ENCODE data around the gene CCDC54. TPM values are rescaled to one million over a fixed set of nuclear protein-coding genes. Genes with fewer than 3 reads are reported as not detected.

CCDC54 gene
- total RNA-seq, 4 donors from 2014 or later = not detected

DNA sequence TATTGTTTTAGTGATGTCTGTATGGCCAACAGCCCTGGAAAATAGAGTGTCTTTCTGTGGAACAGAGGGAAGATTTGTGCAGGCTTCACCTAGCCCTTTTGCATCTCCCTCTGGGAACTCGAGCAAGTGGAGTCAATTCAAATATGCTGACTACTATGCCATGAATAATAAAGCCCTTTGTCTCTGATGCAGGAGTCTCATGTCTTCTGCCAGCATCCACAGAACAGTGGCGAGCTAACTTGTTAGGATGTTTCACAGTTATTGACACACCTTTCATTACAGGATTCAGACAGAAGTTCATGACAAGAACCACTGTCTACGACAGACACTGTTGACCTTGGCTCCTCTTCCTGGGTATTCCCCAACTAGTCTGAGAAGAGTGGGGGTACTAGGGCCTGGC is 15.6 kb upstream of the CCDC54 start:
- 78% methylated on average over 3 of the region's 3 CpGs; no CpG with 5 or more reads in 1 of the 2 donors for WGBS, 2 donors (ENCODE audit: low coverage in 1 of 2)
- DNase-seq = no peak
- no peaks in the 10 kb centered on the region for H3K36me3 ChIP-seq
- TF ChIP-seq, protein P1, sequence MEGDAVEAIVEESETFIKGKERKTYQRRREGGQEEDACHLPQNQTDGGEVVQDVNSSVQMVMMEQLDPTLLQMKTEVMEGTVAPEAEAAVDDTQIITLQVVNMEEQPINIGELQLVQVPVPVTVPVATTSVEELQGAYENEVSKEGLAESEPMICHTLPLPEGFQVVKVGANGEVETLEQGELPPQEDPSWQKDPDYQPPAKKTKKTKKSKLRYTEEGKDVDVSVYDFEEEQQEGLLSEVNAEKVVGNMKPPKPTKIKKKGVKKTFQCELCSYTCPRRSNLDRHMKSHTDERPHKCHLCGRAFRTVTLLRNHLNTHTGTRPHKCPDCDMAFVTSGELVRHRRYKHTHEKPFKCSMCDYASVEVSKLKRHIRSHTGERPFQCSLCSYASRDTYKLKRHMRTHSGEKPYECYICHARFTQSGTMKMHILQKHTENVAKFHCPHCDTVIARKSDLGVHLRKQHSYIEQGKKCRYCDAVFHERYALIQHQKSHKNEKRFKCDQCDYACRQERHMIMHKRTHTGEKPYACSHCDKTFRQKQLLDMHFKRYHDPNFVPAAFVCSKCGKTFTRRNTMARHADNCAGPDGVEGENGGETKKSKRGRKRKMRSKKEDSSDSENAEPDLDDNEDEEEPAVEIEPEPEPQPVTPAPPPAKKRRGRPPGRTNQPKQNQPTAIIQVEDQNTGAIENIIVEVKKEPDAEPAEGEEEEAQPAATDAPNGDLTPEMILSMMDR (IDR thresholded peaks at IDR 0.05) = no peak
- TF ChIP-seq POLR2AphosphoS5 (IDR thresholded peaks at IDR 0.05) = no peak
- no peak for TF ChIP-seq EP300 (IDR thresholded peaks at IDR 0.05; ENCODE audit: low read depth)
- no peak for TF ChIP-seq POLR2A (IDR thresholded peaks at IDR 0.05)
- H3K4me3 ChIP-seq = no peak overlapping the region
- H3K27ac ChIP-seq = no peak overlapping the region
- no peaks in the 10 kb centered on the region for H3K27me3 ChIP-seq
- no peaks in the 10 kb centered on the region for H3K9me3 ChIP-seq
- no peaks in the 10 kb centered on the region for H3K4me1 ChIP-seq
- intact Hi-C loops (cut with DNase I; ENCODE audit: low total_unique reads) = no loop called here
- in situ Hi-C loops (cut with MboI; ENCODE audit: low pct_ligation_motif_present in 1 of 4, low pct_unique_long_range_greater_than_20kb in 1 of 4, low sequenced_read_pairs in 3 of 4) = no loop called here

DNA sequence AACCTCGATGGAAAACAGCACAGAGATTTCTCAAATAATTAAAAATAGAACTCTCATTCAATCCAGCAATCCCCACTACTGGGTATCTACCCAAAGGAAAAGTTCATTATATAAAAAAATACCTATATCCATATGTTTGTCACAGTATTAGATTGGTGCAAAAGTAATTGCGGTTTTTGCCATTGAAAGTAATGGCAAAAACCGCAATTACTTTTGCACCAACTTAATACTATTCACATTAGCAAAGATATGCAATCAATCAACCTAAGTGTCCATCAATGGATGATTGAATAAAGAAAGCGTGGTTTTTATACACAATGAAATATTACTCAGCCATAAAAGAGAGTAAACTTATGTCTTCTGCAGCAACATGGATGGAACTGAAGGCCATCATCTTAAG is 12.2 kb upstream of the CCDC54 start:
- in situ Hi-C loops (cut with MboI; ENCODE audit: low pct_ligation_motif_present in 1 of 4, low pct_unique_long_range_greater_than_20kb in 1 of 4, low sequenced_read_pairs in 3 of 4) (no loop called here), intact Hi-C loops (cut with DNase I; ENCODE audit: low total_unique reads) (no loop called here)
- Histone ChIP-seq H3K9me3 (no peaks in the 10 kb centered on the region), H3K4me3 (no peak overlapping the region), H3K36me3 (no peaks in the 10 kb centered on the region), H3K4me1 (no peaks in the 10 kb centered on the region), H3K27ac (no peak overlapping the region), H3K27me3 (no peaks in the 10 kb centered on the region)
- 89% methylated on average over 4 of the region's 4 CpGs for WGBS, 2 donors (ENCODE audit: low coverage in 1 of 2)
- TF ChIP-seq EP300 (IDR thresholded peaks at IDR 0.05; ENCODE audit: low read depth) (no peak), POLR2A (IDR thresholded peaks at IDR 0.05) (no peak), POLR2AphosphoS5 (IDR thresholded peaks at IDR 0.05) (no peak)
- TF ChIP-seq, protein P1 (IDR thresholded peaks at IDR 0.05) = no peak
- DNase-seq = no peak

DNA sequence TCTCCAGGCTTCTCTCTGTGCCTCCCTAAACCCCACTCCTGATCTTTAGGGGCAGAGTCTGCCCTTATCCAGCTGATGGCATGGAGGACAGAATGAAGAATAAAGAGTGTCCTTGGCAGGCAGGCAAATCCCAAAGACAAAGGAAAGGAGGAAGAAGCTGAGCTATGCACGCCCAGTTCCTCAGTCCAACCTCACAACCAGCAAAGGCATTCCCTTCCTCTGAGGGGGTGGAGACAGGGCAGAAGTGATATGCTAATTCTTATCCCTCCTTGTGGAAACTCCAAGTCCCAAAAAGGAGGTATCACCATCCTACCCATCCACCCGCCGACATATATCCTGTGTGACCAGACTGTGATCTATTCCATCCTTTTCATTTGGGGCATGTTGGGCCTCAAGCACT is 10.5 kb upstream of the CCDC54 start:
- DNase-seq = no peak
- no peaks in the 10 kb centered on the region for H3K27me3 ChIP-seq
- in situ Hi-C loops (cut with MboI; ENCODE audit: low pct_ligation_motif_present in 1 of 4, low pct_unique_long_range_greater_than_20kb in 1 of 4, low sequenced_read_pairs in 3 of 4) (no loop called here), intact Hi-C loops (cut with DNase I; ENCODE audit: low total_unique reads) (no loop called here)
- no peaks in the 10 kb centered on the region for H3K36me3 ChIP-seq
- H3K27ac ChIP-seq = no peak overlapping the region
- TF ChIP-seq EP300 (IDR thresholded peaks at IDR 0.05; ENCODE audit: low read depth) = no peak
- no peak for TF ChIP-seq POLR2AphosphoS5 (IDR thresholded peaks at IDR 0.05)
- TF ChIP-seq POLR2A (IDR thresholded peaks at IDR 0.05) = no peak
- TF ChIP-seq, protein P1 (IDR thresholded peaks at IDR 0.05) = no peak
- H3K4me3 ChIP-seq = no peak overlapping the region
- H3K4me1 ChIP-seq = no peaks in the 10 kb centered on the region
- H3K9me3 ChIP-seq = no peaks in the 10 kb centered on the region
- 81 to 88% methylated on average over 2 to 3 of the region's 3 CpGs for WGBS, 2 donors (ENCODE audit: low coverage in 1 of 2)

DNA sequence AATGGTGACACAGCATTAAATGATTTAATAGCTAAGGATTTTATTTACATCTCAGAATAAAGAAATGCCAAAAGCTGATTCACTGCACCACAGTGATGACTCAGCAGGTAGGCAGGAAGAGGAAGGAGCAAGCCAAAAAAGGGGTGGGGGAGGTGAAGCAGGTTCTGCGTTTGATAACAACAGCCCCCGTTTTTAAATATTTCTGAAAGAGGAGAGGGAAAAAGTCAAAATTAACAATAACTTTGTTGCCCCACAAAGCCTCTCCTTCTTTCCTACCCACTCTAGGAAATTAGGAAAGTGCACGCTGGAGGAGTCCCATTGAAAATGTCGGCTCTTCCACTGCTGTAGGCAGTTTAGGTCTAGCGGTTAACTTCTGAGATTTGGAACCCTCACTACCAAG is 9.9 kb upstream of the CCDC54 start:
- no peak for DNase-seq
- Histone ChIP-seq H3K27me3 (no peaks in the 10 kb centered on the region), H3K27ac (no peak overlapping the region), H3K4me1 (no peaks in the 10 kb centered on the region), H3K36me3 (no peaks in the 10 kb centered on the region), H3K4me3 (no peak overlapping the region), H3K9me3 (no peaks in the 10 kb centered on the region)
- 67 to 78% methylated on average over 5 of the region's 5 CpGs for WGBS, 2 donors (ENCODE audit: low coverage in 1 of 2)
- in situ Hi-C loops (cut with MboI; ENCODE audit: low pct_ligation_motif_present in 1 of 4, low pct_unique_long_range_greater_than_20kb in 1 of 4, low sequenced_read_pairs in 3 of 4) = no loop called here
- TF ChIP-seq EP300 (IDR thresholded peaks at IDR 0.05; ENCODE audit: low read depth) (no peak), POLR2A (IDR thresholded peaks at IDR 0.05) (no peak), POLR2AphosphoS5 (IDR thresholded peaks at IDR 0.05) (no peak)
- TF ChIP-seq, protein P1 (IDR thresholded peaks at IDR 0.05) = no peak
- intact Hi-C loops (cut with DNase I; ENCODE audit: low total_unique reads) = no loop called here

All from transverse colon (tissue), 4 donors.